ENCODE measurements around the gene BCL7B. TPM values are rescaled to one million over a fixed set of nuclear protein-coding genes. Genes with fewer than 3 reads are reported as not detected.

The BCL7B gene
- total and polyA plus RNA-seq, 2 of the 13 experiments (the other 11 are each of a cell fraction or from before 2014, with no cell fraction given), result 24.3 to 38.2 TPM

GRCh38 chr7:73522105-73522872 lies 35.2 kb downstream of the BCL7B start, which contains the start of gene BAZ1B (continued):
- TF ChIP-seq ZNF883 (CRISPR knock-in tag; IDR thresholded peaks at IDR 0.05; ENCODE audit: not compliant biosample characterization), result no peak
- TF ChIP-seq ISX (CRISPR knock-in tag; conservative IDR thresholded peaks at IDR 0.05), result no peak
- TF ChIP-seq NFATC3 (CRISPR knock-in tag; IDR thresholded peaks at IDR 0.05), result no peak
- no peak for TF ChIP-seq IRX3 (CRISPR knock-in tag; IDR thresholded peaks at IDR 0.05; ENCODE audit: borderline replicate concordance, low read depth)
- no peak for TF ChIP-seq MATR3 (CRISPR knock-in tag; IDR thresholded peaks at IDR 0.05)
- TF ChIP-seq DBP (CRISPR knock-in tag; IDR thresholded peaks at IDR 0.05; ENCODE audit: not compliant biosample characterization), result no peak
- no peak; the same call in 1 of the 2 replicates for TF ChIP-seq ZFP1 (CRISPR knock-in tag; IDR thresholded peaks at IDR 0.05)
- no peak for TF ChIP-seq GPBP1L1 (CRISPR knock-in tag; IDR thresholded peaks at IDR 0.05)
- TF ChIP-seq TP53 (CRISPR knock-in tag; conservative IDR thresholded peaks at IDR 0.05), result no peak
- peak; percentile 41; the same call in 1 of the 2 replicates for TF ChIP-seq MLX (CRISPR knock-in tag; IDR thresholded peaks at IDR 0.05)
- no peak for TF ChIP-seq RFX5 (IDR thresholded peaks at IDR 0.05; ENCODE audit: low read depth, low read length)
- TF ChIP-seq ZNF549 (CRISPR knock-in tag; IDR thresholded peaks at IDR 0.05), result 0 out of 2 replicates have a peak, but pooled peaks have one; percentile 38
- no peak for TF ChIP-seq AKNA (CRISPR knock-in tag; IDR thresholded peaks at IDR 0.05; ENCODE audit: borderline replicate concordance)
- TF ChIP-seq ZNF331 (CRISPR knock-in tag; IDR thresholded peaks at IDR 0.05), result peak; percentile 27; the same call in 1 of the 2 replicates
- peak; percentile 31; the same call in 1 of the 2 replicates for TF ChIP-seq ZNF431 (CRISPR knock-in tag; IDR thresholded peaks at IDR 0.05; ENCODE audit: borderline replicate concordance, low read depth)
- TF ChIP-seq PITX1 (CRISPR knock-in tag; IDR thresholded peaks at IDR 0.05), result peak; percentile 76; the same call in 1 of the 2 replicates
- TF ChIP-seq HOXA7 (CRISPR knock-in tag; IDR thresholded peaks at IDR 0.05), result no peak
- TF ChIP-seq MEIS2 (CRISPR knock-in tag; IDR thresholded peaks at IDR 0.05), result no peak
- peak; percentile 82; the same call in 1 of the 2 replicates for TF ChIP-seq BATF2 (CRISPR knock-in tag; IDR thresholded peaks at IDR 0.05)
- 0 out of 2 replicates have a peak, but pooled peaks have one; percentile 56 for TF ChIP-seq TOPORS (CRISPR knock-in tag; IDR thresholded peaks at IDR 0.05)
- no peak for TF ChIP-seq THYN1 (CRISPR knock-in tag; IDR thresholded peaks at IDR 0.05; ENCODE audit: borderline replicate concordance, low read depth)
